Brain microvascular endothelial cell (primary cell): Measurements from ENCODE around the gene TRIM59.
A peak's percentile ranks its signal among the peaks of the same experiment; 100 is the strongest.

Experiments used
- DNase-seq: peaks from one replicate; pipeline ENCODE4 v3.0.0-alpha.2; 2020
- H3K27ac ChIP-seq: fragments of 250-450 bp; sonication (Bioruptor Pico); 2 replicates; pipeline ENCODE4 v1.5.1; 2020; ENCODE audit warnings: mild to moderate bottlenecking, moderate library complexity
- H3K27me3 ChIP-seq: fragments of 250-450 bp; sonication (Bioruptor Pico); replicated peaks from 2 replicates; pipeline ENCODE4 v1.5.1; 2020; ENCODE audit warnings: mild to moderate bottlenecking
- H3K36me3 ChIP-seq: fragments of 250-450 bp; sonication (Bioruptor Pico); replicated peaks from 2 replicates; pipeline ENCODE4 v1.5.1; 2020; ENCODE audit warnings: mild to moderate bottlenecking
- H3K4me3 ChIP-seq: 2 replicates; pipeline ENCODE4 v1.5.1; 2011; ENCODE audit warnings: low read depth, mild to moderate bottlenecking, control low read depth, low read length, moderate library complexity
- CTCF ChIP-seq: IDR thresholded peaks from 2 replicates; pipeline ENCODE4 v1.5.1; 2011; ENCODE audit warnings: low read depth, mild to moderate bottlenecking, moderate library complexity, low read length, control low read depth, inconsistent platforms; ENCODE audit errors: missing control alignments
- in situ Hi-C: cut with HindIII; loops from 2 replicates; pipeline ENCODE4 v1.10.0; 2017; ENCODE audit warnings: low sequenced_read_pairs, low pct_ligation_motif_present

TRIM59 gene

DNA sequence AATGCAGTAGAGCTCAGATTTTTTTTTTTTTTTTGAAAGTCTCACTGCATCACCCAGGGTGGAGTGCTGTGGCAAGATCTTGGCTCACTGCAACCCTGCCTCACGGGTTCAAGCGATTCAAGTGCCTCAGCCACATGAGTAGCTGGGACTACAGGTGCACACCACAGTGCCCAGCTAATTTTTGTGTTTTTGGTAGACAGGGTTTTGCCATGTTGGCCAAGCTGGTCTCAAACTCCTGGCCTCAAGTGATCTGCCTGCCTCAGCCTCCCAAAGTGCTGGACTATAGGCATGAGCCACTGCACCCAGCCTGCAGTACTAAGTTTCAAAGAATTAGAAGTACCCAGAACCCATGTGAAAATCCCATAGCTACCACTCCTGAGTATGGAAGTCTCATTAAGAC is 14.5 kb downstream of the TRIM59 start:
- peaks cover 30% of the 10 kb centered on the region for H3K36me3 ChIP-seq
- no peak for DNase-seq
- H3K27me3 ChIP-seq, result no peaks in the 10 kb centered on the region
- in situ Hi-C loops, result no loop called here
- TF ChIP-seq CTCF, result no peak
- no peak overlapping the region for H3K27ac ChIP-seq
- no peak overlapping the region for H3K4me3 ChIP-seq

- TF ChIP-seq CTCF, result no peak
- no peak overlapping the region for H3K27ac ChIP-seq
- H3K4me3 ChIP-seq, result no peak overlapping the region
- in situ Hi-C loops, result no loop called here
- peaks cover 30% of the 10 kb centered on the region for H3K36me3 ChIP-seq
- H3K27me3 ChIP-seq, result no peaks in the 10 kb centered on the region
- peak; percentile 14 for DNase-seq
Observed at GRCh38 chr3:160434071-160434470, 15.5 kb downstream of the TRIM59 start.

DNA sequence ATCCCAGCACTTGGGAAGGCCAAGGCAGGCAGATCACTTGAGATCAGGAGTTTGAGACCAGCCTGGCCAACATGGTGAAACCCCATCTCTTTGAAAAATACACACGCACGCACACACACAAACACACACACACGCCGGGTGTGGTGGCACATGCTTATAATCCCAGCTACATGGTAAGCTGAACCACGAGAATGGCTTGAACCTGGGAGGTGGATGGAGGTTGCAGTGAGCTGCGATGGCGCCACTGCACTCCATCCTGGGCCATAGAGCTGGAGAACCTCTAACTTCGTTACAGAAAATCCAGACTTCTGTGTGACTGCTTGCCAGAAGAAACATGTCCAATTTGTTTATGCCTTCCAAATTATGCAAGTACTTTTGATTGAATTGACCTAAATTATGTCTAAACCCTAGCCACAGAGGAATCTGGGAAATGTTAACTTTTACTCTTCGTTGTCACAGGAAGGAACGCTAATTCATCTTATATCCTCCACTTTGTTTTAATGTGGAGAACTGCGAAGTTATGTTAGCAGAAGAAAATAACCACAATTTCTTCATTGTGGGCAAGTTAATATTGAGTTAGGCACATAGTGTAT is 21.7 kb downstream of the TRIM59 start:
- no peak overlapping the region for H3K27ac ChIP-seq
- DNase-seq, result no peak
- no peaks in the 10 kb centered on the region for H3K27me3 ChIP-seq
- no peak overlapping the region for H3K4me3 ChIP-seq
- peaks cover 21% of the 10 kb centered on the region for H3K36me3 ChIP-seq
- TF ChIP-seq CTCF, result no peak
- in situ Hi-C loops, result no loop called here

DNA sequence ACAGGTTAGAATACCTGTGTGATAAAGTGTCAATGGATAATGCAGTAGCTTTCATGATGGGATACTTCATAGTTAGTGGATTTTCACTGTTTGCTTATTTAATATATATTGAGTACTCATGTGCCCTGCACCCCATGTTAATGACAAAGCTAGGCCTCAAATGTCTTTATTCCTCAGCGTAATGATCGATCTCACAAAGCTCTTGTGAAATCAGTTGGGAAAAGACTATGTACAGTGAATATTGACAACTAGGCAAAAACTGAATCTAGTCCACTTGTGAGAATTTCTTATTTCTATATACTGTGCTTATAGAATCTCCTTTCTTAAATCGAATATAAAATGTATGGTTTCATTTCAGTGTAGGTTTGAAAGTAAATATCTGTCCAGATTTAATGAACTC is 32.3 kb downstream of the TRIM59 start:
- H3K27me3 ChIP-seq, result no peaks in the 10 kb centered on the region
- DNase-seq, result no peak
- no peak for TF ChIP-seq CTCF
- in situ Hi-C loops, result no loop called here
- H3K4me3 ChIP-seq, result no peak overlapping the region
- H3K36me3 ChIP-seq, result peaks cover 32% of the 10 kb centered on the region
- H3K27ac ChIP-seq, result no peak overlapping the region

GRCh38 chr3:160413613-160414248 is 35.9 kb downstream of the TRIM59 start:
- peaks cover 26% of the 10 kb centered on the region for H3K36me3 ChIP-seq

More at GRCh38 chr3:160413613-160414248, 35.9 kb downstream of the TRIM59 start:
- Histone ChIP-seq H3K27ac (no peak overlapping the region), H3K4me3 (no peak overlapping the region), H3K27me3 (no peaks in the 10 kb centered on the region)
- in situ Hi-C loops, result no loop called here
- TF ChIP-seq CTCF, result peak; percentile 82
- DNase-seq, result peak; percentile 66
